K562 (cell line): Measurements from ENCODE around the gene STARD3NL. TPM values are rescaled to one million over a fixed set of nuclear protein-coding genes. Genes with fewer than 3 reads are reported as not detected.

Experiments
- ATAC-seq: fragments of 200-7000 bp; cut with Tn5 transposase; 3 replicates; pipeline ENCODE4 v1.9.1; 2020; ENCODE audit warnings: moderate library complexity
- BruUV-seq: library from RNA; stranded (reverse); fragments of 400-500 nt; replicated peaks from 2 replicates; lab custom pipeline; 2021; lab: Mats Ljungman, UMichigan
- CTCF ChIA-PET: fragments of 300-600 bp; formaldehyde crosslinking; extraction: SDS; loops from one replicate; lab custom pipeline; 2021; ENCODE audit warnings: low intra/inter-chr PET ratio; lab: Yijun Ruan, JAX
- POLR2A ChIA-PET: fragments of 300-600, 350-650 bp; sonication (Branson Sonifier 250); formaldehyde crosslinking; extraction: SDS; loops from one replicate; lab custom pipeline; 2021; ENCODE audit warnings: antibody characterized with exemption, inconsistent platforms; lab: Yijun Ruan, JAX
- DNase-seq, 4 experiments: peaks; one replicate each; pipeline versions ENCODE4 v3.0.0 to v3.0.0-alpha.2; 2011 to 2018; ENCODE audit warnings: low spot score in 3 of 4, mixed read lengths in 3 of 4; ENCODE audit errors: extremely low read depth in 1 of 4
- FAIRE-seq: peaks from 2 replicates; lab custom pipeline; 2011; peaks lifted over from hg19 to GRCh38; lab: Jason Lieb, UNC
- H2AFZ ChIP-seq: 2 replicates; pipeline ENCODE4 v1.6.0; 2011; ENCODE audit warnings: low read depth, low read length, control low read depth, inconsistent platforms
- H3K27ac ChIP-seq: fragments of 200-600 bp; 3 replicates; pipeline ENCODE4 v1.8.0; 2011; ENCODE audit warnings: low read depth, mild to moderate bottlenecking, control low read depth, inconsistent platforms, low read length, moderate library complexity, mixed read lengths; ENCODE audit errors: extremely low read depth
- H3K27me3 ChIP-seq, 2 experiments: fragments of 300-600 bp in 1 of 2; 2 replicates in 1 of 2; 3 replicates in 1 of 2; pipeline versions ENCODE4 v1.6.0 to v1.8.0; 2011; ENCODE audit warnings: inconsistent platforms in 2 of 2, low read length in 2 of 2, mild to moderate bottlenecking in 1 of 2, mixed read lengths in 1 of 2, moderate library complexity in 1 of 2; ENCODE audit not compliant: control insufficient read depth in 2 of 2, insufficient read depth in 2 of 2
- H3K36me3 ChIP-seq: fragments of 300-600 bp; 3 replicates; pipeline ENCODE4 v1.8.0; 2011; ENCODE audit warnings: mild to moderate bottlenecking, low read length, inconsistent platforms; ENCODE audit not compliant: control insufficient read depth, insufficient read depth
- H3K4me1 ChIP-seq, 2 experiments: fragments of 200-600 bp in 1 of 2; replicated peaks in 1 of 2; 2 replicates in 1 of 2; 3 replicates in 1 of 2; pipeline versions ENCODE4 v1.5.1 to v1.8.0; 2011; ENCODE audit warnings: inconsistent platforms in 2 of 2, low read length in 2 of 2, mild to moderate bottlenecking in 1 of 2, mixed read lengths in 1 of 2, moderate library complexity in 1 of 2; ENCODE audit not compliant: control insufficient read depth in 2 of 2, insufficient read depth in 2 of 2
- H3K4me2 ChIP-seq: 2 replicates; pipeline ENCODE4 v1.6.1; 2011; ENCODE audit warnings: low read length, control low read depth, inconsistent platforms, mixed read lengths; ENCODE audit not compliant: insufficient read depth
- H3K4me3 ChIP-seq: fragments of 200-600 bp; sonication (generic), shearing (Covaris generic); 2 replicates; pipeline ENCODE4 v1.5.1; 2016; ENCODE audit warnings: control low read depth, inconsistent platforms
- H3K79me2 ChIP-seq: fragments of 200-600 bp; 3 replicates; pipeline ENCODE4 v1.8.0; 2011; ENCODE audit warnings: low read length, inconsistent platforms; ENCODE audit not compliant: control insufficient read depth, insufficient read depth
- H3K9ac ChIP-seq, 2 experiments: 2 replicates each; pipeline versions ENCODE4 v1.6.0 to v1.6.1; 2011; ENCODE audit warnings: low read depth in 2 of 2, low read length in 2 of 2, control low read depth in 1 of 2, inconsistent platforms in 1 of 2, mild to moderate bottlenecking in 1 of 2, mixed read lengths in 1 of 2; ENCODE audit not compliant: insufficient read depth in 1 of 2
- H3K9me1 ChIP-seq: one replicate; pipeline ENCODE4 v1.6.0; 2011; ENCODE audit warnings: inconsistent platforms, mild to moderate bottlenecking, low read length, moderate library complexity; ENCODE audit not compliant: control insufficient read depth, insufficient read depth
- H3K9me3 ChIP-seq: replicated peaks from 2 replicates; pipeline ENCODE4 v1.5.1; 2011; ENCODE audit warnings: low read depth, low read length, inconsistent platforms; ENCODE audit not compliant: control insufficient read depth, insufficient read depth
- H4K20me1 ChIP-seq: replicated peaks from 2 replicates; pipeline ENCODE4 v1.6.1; 2011; ENCODE audit warnings: low read length, inconsistent platforms, mixed read lengths; ENCODE audit not compliant: control insufficient read depth, insufficient read depth
- C11orf30 ChIP-seq: fragments of 450-650 bp; IDR thresholded peaks from 2 replicates; pipeline ENCODE4 v1.6.1; 2016; ENCODE audit warnings: low read depth, mild to moderate bottlenecking
- CBX3 ChIP-seq, 2 experiments: IDR thresholded peaks; 1 replicate in 1 of 2; 2 replicates in 1 of 2; pipeline ENCODE4 v1.6.1; 2012; ENCODE audit warnings: inconsistent platforms in 2 of 2, low read length in 2 of 2, borderline replicate concordance in 1 of 2, control low read depth in 1 of 2
- MAFG ChIP-seq: fragments of 450-650 bp; conservative IDR thresholded peaks from 2 replicates; pipeline ENCODE4 v1.6.1; 2016; ENCODE audit warnings: missing genetic modification characterization, missing compliant biosample characterization
- SRSF7 ChIP-seq: fragments of 200-400 bp; formaldehyde crosslinking; optimal IDR thresholded peaks from 2 replicates; pipeline ENCODE3; 2017; ENCODE audit warnings: mild to moderate bottlenecking, low read depth, low read length
- ZNF316 ChIP-seq: fragments of 450-650 bp; IDR thresholded peaks from 2 replicates; pipeline ENCODE4 v1.6.1; 2016
- WGBS: fragments of 100-300 bp; shearing (Covaris generic); methylation state at CpG from one replicate; pipeline ENCODE4 v1.1.6; 2016; ENCODE audit warnings: low coverage, mixed read lengths; ENCODE audit not compliant: insufficient coverage; ENCODE audit errors: missing lambda C conversion rate; 5-methylcytosine and 5-hydroxymethylcytosine counted together
- in situ Hi-C: fragments of 300-500 bp; cut with MboI; formaldehyde crosslinking; loops from 4 replicates; pipeline ENCODE4 v1.15.0; 2018; ENCODE audit warnings: inconsistent platforms, mixed read lengths
- intact Hi-C: fragments of 100-400 bp; cut with micrococcal nuclease; formaldehyde crosslinking; loops from 2 replicates; pipeline ENCODE4 v1.14.2; 2022
- polyA plus RNA-seq, 8 experiments: library from polyadenylated mRNA; depleted of rRNA in 4 of 8; stranded (reverse) in 5 of 8; unstranded in 3 of 8; fragments of >200 nt; fragmentation: Nextera tagmentation in 2 of 8; fragmentation: Illumina TruSeq in 1 of 8; extraction: Ambion mirVana in 2 of 8; extraction: Trizol in 1 of 8; gene quantifications; 2 replicates each; pipeline versions ENCODE4 v1.2.1 to v1.2.3, GENCODE V29; 2011 to 2014; ENCODE audit warnings: inconsistent platforms in 1 of 8, missing spikeins in 1 of 8
- total RNA-seq, 7 experiments: library from RNA; depleted of rRNA in 6 of 7; stranded (reverse); fragments of >200 nt in 6 of 7; fragmentation: Illumina TruSeq in 2 of 7; extraction: Trizol in 2 of 7; gene quantifications; 2 replicates each; pipeline versions ENCODE4 v1.2.1 to v1.2.3, GENCODE V29; 2011 to 2021; ENCODE audit warnings: low replicate concordance in 1 of 7

STARD3NL gene
- total and polyA plus RNA-seq, 9 of the 15 experiments (the other 6 are each of a cell fraction or from before 2014, with no cell fraction given): 42.2 to 90.0 (median 57.6) TPM

DNA sequence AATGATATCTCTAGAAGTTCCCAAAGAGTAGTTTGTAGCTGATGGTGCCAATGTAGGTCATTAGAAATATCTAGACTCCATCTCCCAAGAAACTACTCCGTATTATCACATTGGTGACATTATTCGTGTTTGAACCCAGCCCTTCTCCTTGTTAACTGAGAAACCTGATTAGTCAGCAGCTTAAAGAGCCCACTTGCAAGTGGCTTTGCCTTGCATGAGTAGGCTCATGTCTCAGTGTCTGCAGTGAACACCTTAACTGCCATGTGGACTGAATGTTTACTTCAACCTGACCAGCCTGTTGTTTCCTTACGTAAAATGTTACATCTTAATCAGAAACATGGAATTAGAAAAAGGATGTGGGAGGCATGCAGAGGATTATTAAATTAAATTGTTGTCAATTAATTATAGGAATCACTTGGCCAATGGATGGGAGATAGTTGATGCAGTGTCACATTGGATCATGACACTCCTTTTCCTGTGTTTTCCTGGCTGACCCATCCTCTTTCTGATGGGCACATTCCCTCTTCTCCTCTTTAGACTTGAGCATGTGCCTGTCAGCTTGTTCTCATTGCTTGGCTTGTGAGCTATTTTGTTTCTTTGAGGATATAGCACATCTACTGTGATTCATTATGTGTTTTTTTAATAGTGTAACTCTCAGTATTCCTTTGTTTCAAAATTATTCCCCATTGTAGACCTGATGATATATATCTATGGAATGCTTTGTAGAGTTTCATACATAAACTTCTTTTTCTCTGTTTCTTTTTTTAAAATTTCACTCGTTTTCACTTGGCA, 18.0 kb downstream of the STARD3NL start:
- ATAC-seq (no peak), FAIRE-seq (no peak), DNase-seq (no peak)
- no TSS peak for BruUV-seq
- TF ChIP-seq MAFG (tag): 0 out of 2 replicates have a peak, but pooled peaks have one; percentile 31
- TF ChIP-seq ZNF316: peak; percentile 57
- peak; percentile 52 for TF ChIP-seq C11orf30
- no peak for TF ChIP-seq SRSF7
- TF ChIP-seq CBX3 (IDR thresholded peaks at IDR 0.05; ENCODE audit: borderline replicate concordance in 1 of 2, low read length in 2 of 2): no peak
- intact Hi-C loops (no loop called here), in situ Hi-C loops (no loop called here)
- H3K4me1 ChIP-seq: no peaks in the 10 kb centered on the region
- H3K36me3 ChIP-seq: no peaks in the 10 kb centered on the region
- H3K4me2 ChIP-seq: no peak overlapping the region
- CTCF ChIA-PET: no interaction called here
- H3K9me3 ChIP-seq: no peaks in the 10 kb centered on the region
- H3K9ac ChIP-seq: no peak overlapping the region
- no peaks in the 10 kb centered on the region for H3K27me3 ChIP-seq
- peaks cover 37% of the 10 kb centered on the region for H3K79me2 ChIP-seq
- 59% methylated on average over 4 of the region's 4 CpGs for WGBS
- H3K4me3 ChIP-seq: no peak overlapping the region
- no peak overlapping the region for H2AFZ ChIP-seq
- no peak overlapping the region for H3K27ac ChIP-seq
- peaks cover 4% of the 10 kb centered on the region; the same call in 1 of the 2 replicates for H4K20me1 ChIP-seq
- POLR2A ChIA-PET: interaction anchor here (0.8 to 2.0 kb wide), 7 partner anchors 9 to 115 kb away, joined by 3 to 7 read pairs (median 4); partner anchors contain the start of gene STARD3NL
- H3K9me1 ChIP-seq: no peaks in the 10 kb centered on the region
